NCI-H524 treated with DMSO at 0.1 percent for 48 hours (cell line): ENCODE results near the gene NEK2.
"Not testable (repeated sequence)": the region's sequence is repeated elsewhere in the genome, so short reads cannot be mapped to it uniquely, and the experiment has no call there.

Experiments
- DNase-seq: peaks from one replicate; lab custom pipeline; 2025; lab: John Stamatoyannopoulos, UW

Gene NEK2

DNA sequence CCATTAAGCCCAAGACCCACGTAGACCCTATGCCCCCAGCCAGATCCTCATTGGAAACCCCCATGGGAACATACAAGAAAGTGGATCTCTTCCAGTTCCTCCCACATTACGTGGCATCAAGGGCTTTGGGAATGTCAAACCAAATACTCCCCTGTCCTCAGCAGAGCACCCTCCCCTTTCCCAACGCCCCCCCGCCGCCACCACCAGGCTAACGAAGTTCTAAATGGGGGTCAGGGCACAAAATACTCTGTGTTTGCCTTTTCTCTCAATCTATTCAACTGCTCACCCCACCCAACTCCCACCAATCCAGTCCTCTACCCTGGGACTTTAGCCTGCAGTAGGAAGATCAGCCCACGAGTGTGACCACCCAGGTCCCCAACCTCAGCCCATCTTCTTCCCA is 24.5 kb downstream of the NEK2 start:
- DNase-seq: no peak

DNA sequence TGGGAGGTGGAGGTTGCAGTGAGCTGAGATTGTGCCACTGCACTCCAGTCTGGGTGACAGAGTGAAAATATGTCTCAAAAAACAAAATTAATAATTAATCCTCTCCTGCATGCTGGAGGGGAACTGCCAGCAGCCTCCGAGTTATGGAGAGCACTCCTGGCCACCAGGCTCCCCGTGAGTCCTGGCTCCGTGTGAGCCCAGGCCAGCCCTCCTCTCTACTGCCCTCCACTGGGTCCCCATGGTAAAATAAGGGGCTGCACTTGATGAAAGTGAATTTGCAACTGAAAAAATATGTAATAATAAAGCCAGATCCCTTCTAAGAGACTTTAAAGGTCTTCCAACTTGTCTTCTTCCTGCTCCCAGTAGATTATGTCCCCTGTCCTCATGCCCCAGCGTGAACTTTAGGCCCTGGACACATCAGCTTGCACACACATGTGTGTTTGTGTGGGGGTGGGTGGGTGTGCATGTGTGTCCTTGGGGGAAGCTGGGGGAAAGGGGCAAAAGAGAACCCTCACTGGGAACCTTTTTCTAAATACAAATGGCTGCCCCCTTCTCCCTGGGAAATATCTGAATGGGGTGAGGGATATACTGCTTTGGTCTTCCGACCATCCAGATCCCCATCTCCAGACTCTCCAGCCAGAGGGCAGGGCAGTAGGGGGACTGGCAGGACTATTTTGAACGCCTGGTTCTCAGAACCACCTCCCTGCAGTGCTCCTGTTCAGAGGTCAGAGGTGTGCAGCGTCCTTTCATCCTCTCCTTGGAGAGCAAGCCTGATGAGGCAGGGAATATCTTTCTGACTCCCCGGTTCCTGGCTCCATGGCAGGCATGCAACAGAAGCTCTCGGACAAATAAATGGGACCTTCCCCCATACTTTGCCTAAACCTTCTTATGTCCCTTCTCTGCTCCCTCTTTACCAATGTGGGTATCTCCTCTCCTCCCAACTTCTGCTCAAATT is 26.2 kb downstream of the NEK2 start:
- DNase-seq: peak; percentile 1

DNA sequence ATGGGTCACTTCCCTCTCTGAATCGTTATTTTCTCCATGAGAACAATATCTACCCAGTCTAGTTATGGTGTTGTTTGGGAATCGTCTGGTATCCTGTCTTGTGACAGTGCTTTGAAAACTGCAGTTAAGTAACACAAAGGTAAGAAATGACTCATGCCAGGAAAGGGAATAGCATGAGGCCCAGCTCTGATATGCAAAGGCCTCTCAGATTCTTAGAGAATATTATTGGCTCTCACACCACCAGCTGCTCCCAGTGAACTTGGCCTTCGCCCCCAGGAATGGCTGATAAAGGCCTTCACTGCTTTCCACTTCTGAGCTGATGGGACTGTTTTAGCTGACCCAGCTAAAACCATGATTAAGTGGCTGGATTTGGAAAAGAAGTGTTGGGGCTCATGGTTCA is 27.1 kb downstream of the NEK2 start:
- no peak for DNase-seq

DNA sequence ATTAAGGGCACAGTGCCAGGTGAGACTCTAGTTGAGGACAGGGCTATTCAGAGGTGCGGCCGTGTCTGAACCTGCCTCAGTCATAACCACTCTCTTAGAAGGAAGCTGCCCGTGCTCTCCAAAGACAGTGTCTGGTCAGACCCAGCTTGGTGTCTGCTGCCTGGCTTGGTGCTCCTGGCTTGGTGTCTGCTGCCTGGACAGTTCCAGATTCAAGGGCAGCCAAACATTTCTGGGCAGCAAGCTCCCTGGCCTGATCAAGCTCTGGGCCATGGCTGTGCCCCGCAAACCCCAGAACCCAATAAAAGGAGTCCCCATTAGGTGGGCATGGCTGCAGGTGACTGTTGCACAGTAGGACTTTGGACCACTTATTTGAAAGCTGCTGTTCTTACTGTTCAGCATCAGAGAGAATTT is 27.7 kb downstream of the NEK2 start:
- no peak for DNase-seq

DNA sequence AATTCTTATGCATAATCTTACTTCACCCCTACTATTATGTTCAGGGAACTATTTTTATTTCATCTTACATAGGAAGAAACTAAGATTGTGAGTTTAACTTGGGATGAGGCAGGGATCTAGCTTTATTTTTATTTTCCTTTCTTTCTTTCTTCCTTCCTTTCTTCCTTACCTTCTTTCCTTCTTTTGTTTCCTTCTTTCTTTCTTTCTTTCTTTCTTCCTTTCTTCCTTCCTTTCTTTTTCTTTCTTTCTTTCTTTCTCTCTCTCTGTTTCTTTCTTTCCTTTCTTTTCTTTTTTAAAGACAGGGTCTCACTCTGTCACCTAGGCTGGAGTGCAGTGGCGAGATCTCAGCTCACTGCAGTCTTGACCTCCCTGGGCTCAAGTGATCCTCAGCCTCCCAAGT is 28.9 kb downstream of the NEK2 start:
- no peak for DNase-seq

DNA sequence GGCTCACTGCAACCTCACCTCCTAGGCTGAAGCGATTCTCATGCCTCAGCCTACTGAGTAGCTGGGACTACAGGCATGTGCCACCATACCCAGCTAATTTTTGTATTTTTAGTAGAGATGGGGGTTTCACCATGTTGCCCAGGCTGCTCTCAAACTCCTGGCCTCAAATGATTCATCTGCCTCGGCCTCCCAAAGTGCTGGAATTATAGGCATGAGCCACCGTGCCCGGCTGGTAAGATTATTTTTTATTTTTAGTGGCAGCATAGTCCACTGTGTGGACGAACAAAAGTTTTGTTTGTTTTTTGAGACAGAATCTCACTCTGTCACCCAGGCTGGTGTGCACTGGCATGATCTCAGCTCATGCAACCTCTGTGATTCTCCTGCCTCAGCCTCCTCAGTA is 29.8 kb downstream of the NEK2 start:
- not testable (repeated sequence) for DNase-seq

DNA sequence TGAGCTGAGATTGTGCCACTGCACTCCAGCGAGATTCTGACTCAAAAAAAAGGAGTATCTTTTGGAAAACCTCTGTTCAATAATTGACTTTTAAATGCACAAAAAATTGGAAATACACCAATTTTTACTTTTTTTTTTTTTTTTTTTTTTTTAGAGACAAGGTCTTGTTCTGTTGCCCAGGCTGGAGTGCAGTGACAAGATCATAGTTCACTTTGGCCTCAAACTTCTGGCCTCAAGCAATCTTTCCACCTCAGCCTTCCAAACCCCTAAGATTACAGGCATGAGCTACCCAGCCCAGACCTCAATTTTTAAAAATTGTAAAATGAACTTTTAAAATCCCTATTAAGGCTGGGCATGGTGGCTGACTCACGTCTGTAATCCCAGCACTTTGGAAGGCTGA is 30.8 kb downstream of the NEK2 start:
- no peak for DNase-seq

DNA sequence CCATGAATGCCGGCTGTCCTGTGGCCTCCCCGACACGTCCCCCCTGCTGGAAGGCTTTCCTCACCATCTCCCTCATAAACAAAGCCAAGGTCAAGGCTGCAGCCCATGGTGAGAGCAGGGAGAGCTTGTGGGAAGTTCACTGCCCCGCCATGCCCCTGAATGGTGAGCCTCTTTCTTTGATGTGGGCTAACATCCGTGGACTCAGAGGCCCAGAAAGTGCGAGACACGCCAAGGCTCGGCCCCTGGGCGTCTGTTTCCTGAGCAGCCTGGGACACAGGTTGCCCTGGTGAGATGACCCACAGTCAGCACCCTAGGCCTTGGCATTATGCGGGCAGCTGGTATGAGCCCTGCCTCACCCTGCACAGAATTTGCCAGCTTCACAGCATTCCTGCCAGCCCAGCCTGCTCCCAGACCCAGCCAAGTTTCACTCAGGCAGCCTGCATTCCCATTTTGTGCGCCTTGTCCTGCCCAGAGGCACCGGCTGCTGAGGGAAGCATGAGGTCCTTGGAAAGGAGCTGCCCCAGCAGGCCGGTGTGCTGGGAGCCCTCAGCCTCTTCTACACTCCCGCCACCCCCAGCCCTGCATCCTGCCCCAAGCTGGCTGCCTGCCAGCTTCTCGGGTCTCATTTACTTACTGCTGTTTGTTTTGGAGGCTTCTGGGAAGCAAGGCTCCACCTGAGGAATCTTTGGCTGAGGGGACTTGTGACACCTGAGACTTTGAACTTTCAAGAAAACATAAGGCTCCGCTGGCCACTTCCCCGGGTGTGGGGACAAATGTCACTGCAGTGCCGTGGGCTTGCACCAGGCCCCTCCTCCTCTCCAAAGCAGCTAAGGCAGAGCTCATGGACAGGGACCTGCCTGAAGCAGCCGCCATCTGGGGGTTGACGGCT is 31.9 kb downstream of the NEK2 start:
- peak; percentile 18 for DNase-seq

DNA sequence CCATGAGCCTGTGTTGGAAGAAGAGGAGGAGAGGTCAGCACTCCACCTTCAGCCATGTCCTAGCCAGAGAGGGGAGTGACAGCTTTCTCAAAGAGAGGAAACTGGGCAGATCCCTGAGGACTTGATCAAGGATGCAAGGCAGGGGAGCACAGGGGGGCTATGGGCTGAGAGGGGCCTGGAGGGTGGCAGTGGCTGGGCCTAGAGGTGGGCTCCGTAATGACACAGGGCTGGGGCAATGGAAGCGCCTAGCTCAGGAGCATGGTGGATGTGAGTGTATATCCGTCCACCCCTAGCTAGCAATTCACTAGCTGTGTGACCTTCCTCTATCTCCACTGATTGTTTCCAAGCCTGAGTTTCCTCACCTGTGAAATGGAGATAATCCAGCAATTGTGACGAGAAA is 32.6 kb downstream of the NEK2 start:
- no peak for DNase-seq

DNA sequence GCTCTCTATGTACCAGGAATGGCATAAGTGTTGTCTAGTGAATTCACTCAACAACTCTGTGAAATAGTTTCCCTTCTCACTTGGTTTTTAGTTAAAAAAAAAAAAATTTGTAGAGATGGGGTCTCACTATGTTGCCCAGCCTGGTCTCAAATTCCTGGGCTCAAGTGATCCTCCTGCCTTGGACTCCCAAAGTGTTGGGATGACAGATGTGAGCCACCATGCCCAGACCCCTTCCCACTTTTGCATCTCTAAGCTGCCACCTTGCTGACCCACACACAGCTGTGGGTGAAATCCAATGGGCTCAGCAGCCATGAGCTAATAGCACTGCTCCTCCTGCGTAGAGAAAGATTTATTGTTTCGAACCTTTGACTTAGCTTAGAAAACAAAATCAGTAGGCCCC is 33.5 kb downstream of the NEK2 start:
- DNase-seq: no peak

DNA sequence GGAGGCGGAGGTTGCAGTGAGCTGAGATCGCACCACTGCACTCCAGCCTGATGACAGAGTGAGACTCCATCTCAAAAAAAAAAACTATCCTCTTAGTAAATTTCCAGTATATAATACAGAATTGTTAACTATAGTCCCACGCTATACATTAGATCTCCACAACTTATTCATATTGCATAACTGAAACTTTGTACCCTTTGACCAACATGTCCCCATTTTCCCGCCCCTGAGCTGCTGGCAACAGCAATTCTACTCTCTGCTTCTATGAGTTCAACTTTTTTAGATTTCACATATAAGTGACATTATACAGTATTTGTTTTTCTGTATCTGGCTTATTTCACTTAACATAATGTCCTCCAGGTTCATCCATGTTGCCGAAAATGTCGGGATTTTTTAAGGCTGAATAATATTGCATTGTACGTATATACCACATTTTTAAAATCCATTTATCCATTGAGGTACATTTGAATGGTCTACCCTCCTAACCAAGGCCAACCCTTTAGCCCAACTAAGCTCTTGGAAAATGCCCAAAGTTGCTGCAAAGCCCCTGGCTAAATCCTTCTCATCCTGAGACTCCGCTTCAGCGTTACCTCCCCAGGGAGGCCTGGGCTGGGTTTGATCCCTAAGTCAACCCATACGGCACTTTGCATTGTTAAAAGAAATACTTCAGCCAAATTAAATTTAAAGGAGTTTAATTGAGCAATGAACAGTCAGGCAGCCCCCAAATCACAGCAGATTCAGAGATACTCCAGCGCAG is 34.2 kb downstream of the NEK2 start:
- no peak for DNase-seq

DNA sequence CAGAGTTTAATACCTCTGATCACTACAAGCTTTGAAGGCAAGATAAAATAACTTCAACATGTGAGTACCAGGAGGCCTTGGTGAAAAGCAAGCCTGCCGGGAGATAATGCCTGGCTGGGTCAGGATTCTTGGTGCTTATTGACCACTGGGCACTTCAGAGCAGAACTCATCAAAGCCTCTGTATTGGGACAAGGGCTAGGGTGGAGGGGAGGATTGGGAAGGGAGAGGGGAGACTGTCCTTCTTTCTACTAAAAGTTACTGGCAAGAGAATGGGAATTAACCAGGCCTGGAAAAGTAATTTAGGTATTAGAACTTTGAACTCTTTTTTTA is 35.2 kb downstream of the NEK2 start:
- no peak for DNase-seq

DNA sequence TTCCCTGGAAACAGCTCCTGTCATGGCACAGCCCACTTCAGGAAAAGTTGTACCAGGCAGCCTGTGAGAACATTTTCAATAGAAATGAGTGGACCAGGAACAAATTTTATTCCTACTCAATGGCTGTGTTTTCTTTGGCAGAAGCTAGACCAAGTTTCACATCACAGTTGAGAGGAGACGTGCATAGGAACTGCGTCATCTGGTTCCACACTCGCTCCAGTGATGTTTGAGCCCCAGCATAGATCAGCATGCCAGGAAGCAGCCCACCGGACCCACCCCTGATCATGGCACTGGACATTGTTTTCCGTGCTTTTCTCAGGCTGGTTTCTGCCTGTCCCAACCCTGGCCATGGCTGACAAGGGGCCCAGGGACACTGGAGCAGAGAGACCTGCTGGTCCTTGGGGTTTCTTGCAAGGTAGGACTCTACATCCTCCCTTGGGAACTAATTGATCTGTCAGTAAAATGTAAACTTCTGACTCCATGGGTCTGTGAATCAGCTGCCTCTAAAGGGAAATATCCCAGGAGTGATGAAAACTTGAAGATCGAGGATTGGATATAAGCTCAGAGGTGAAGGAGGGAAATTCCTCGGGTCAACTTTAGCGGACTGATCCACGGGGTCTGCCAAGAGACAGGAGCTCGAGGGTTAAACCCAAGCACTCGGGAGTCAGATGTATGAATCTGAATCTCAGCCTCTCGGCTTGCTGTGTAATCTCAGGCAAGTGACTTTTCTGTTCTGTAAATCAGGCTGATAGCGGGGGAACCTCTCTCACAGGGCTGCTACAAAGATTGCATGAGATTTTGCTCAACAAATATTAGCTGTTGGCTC is 35.7 kb downstream of the NEK2 start:
- no peak for DNase-seq

DNA sequence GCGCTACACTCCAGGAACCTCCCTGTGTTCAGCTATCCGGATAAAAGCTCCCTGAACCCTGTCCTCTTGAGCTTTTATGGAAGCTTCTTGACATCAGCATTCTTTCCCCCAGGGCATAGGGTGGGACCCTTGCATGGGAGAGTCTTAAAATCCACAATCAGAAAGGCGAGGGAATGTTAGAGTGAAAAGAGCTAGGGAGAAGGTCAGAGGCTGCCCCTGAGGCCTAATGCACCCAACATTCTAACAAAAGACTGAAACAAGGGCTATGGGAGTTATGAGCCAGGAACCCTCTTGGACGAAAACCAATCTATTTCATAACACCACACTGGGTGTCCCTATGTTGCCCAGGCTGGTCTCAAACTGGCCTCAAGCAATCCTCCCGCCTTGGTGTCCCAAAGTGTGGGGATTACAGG is 36.7 kb downstream of the NEK2 start:
- DNase-seq: no peak

DNA sequence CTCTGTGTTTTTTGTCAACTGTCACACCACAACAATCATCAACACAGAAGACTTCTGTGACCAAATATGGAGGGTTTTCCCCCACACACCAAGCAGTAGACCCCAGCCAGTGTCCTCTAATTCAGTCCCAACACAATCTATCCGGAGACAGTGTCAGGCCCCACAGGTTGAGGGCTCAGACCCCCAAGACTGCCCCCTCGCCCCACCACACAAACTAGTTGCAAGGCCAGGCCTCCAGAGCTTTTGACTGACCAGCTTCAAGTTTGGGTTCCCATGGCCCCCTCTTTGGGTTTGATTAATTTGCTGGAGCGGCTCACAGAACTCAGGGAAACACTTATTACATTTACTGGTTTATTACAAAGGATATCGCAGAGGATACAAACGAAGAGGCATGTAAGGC is 37.2 kb downstream of the NEK2 start:
- no peak for DNase-seq

DNA sequence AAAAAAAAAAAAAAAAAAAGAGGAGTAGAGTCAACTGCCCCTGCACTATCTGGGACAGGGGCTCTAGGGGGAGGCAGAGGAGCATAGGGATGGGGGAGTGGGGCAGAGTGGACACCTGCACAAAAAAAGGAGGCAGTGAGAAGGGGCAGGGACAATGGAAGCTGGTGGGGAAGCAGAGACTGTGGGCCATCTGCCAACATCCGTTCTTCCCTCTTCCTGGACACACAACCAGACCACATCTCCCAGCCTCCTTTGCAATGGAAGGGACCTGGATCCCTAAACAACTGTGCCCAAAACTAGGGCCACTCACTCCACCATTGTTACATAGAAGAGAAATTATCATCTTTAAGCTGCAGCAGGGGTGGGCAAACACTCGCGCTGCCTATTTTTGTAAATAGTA is 38.4 kb downstream of the NEK2 start:
- no peak for DNase-seq

DNA sequence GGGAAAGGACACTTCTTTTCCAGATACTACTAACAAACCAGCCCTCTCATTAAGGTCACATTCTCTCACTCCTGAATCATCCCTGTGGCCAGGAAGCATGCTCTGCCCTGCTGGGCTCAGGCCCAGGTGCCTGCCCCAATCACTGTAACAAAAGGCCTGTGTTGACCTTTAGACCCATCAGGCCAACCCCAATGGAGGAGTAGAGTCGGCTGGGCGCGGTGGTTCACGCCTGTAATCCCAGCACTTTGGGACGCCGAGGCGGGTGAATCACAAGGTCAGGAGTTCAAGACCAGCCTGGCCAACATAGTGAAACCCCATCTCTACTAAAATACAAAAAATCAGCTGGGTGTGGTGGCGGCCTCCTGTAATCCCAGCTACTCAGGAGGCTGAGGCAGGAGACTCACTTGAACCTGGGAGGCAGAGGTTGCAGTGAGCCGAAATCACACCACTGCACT is 38.8 kb downstream of the NEK2 start:
- not testable (repeated sequence) for DNase-seq

DNA sequence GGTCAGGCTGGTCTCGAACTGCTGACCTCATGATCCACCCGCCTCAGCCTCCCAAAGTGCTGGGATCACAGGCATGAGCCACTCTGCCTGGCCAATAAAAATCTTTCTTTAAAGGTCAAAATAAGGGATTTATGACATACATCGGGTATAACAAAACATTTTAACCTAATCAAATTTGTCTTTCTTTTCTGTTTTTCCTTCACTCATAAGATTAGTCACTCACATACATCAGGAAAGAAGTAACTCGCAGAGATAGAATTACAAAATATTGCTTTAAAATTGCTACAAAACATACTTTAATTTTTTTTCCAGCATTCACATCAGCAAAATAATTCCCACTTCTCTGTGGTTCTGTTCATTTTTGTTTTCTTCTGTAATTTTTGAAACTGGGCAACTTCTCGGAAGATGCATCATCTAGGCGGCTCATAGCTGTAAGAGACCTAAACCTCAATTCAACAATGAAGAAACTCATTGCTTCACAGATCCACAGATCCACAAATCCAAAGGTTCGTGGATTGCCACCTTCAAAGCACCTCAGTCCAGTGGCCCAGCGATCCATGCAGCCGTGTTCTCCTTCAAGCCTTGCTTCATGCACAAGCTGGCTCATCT is 39.7 kb downstream of the NEK2 start:
- no peak for DNase-seq

DNA sequence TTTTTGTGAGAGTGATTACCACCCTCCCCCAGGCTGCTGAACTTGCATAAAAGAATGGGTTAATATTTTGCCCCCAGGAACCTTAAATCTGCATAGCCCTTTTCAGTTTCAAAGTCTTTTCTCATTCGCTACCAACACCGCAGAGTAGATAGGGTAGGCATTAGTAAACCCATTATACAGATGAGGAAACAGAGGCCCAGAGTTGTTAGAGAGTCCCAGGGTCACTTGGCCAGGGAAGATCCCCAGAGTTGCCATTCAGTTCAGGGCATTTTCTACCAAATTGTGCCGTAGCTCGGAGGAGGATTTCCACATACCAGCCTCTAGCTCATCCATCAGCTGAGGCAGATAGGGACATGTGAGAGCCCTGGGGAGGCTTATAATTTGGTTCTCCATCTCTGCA is 40.5 kb downstream of the NEK2 start:
- DNase-seq: no peak

DNA sequence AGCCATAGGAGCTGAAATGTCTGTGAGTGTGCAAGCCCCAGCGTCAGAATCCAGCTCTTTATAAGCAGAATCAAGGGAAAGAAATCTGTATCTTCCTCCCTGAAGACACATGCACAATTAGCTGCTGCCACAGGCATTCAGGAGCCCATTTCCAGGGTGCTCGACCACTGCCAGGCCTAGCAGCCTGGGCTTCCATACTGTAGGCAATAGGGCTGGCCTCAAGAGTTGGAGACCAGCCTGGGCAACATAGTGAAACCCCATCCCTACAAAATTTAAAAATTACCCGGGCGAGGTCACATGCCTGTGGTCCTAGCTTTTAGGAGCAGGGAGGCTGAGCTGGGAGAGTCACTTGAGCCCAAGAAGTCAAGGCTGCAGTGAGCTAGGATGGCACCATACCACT is 41.0 kb downstream of the NEK2 start:
- no peak for DNase-seq

DNA sequence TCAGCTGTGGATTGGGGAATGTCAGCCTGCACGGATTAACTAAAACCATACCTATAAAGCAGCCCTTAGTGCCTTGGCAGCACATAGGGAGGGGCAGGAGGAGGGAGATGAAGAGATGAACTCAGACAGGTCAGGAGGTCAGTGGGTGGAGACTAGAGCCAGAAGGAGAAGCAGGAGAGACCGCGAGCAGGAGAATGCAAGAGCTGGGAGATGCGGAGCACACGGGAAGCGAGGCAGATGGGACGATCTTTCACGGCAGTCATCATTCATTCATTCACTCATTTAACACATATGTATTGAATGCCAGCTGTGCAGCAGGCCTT is 41.9 kb downstream of the NEK2 start:
- no peak for DNase-seq
